Effector memory CD4-positive, alpha-beta T cell (primary cell): ENCODE measurements around the gene NPHS1.

ENCODE experiments used
- DNase-seq, 3 donors: peaks; one replicate each; pipeline ENCODE4 v3.0.0-alpha.2; 2020
- H3K27ac ChIP-seq: 2 replicates; pipeline ENCODE4 v1.7.0; 2013; ENCODE audit warnings: mild to moderate bottlenecking, low read length, moderate library complexity; ENCODE audit not compliant: insufficient read depth, poor library complexity, severe bottlenecking
- H3K27me3 ChIP-seq: replicated peaks from 2 replicates; pipeline ENCODE4 v1.7.0; 2013; ENCODE audit warnings: mild to moderate bottlenecking, low read length; ENCODE audit not compliant: insufficient read depth, control insufficient read depth, poor library complexity, severe bottlenecking
- H3K36me3 ChIP-seq: 2 replicates; pipeline ENCODE4 v1.7.0; 2013; ENCODE audit warnings: mild to moderate bottlenecking, low read length, moderate library complexity; ENCODE audit not compliant: control insufficient read depth, insufficient read depth
- H3K4me1 ChIP-seq: 2 replicates; pipeline ENCODE4 v1.7.0; 2013; ENCODE audit warnings: low read length, mild to moderate bottlenecking; ENCODE audit not compliant: control insufficient read depth, insufficient read depth, poor library complexity, severe bottlenecking
- H3K4me3 ChIP-seq: 2 replicates; pipeline ENCODE4 v1.7.0; 2013; ENCODE audit warnings: low read length, low read depth, mild to moderate bottlenecking; ENCODE audit not compliant: insufficient read depth, poor library complexity, severe bottlenecking
- H3K9me3 ChIP-seq: 2 replicates; pipeline ENCODE4 v1.7.0; 2013; ENCODE audit warnings: mild to moderate bottlenecking, low read length, moderate library complexity; ENCODE audit not compliant: control insufficient read depth

The NPHS1 gene

DNA sequence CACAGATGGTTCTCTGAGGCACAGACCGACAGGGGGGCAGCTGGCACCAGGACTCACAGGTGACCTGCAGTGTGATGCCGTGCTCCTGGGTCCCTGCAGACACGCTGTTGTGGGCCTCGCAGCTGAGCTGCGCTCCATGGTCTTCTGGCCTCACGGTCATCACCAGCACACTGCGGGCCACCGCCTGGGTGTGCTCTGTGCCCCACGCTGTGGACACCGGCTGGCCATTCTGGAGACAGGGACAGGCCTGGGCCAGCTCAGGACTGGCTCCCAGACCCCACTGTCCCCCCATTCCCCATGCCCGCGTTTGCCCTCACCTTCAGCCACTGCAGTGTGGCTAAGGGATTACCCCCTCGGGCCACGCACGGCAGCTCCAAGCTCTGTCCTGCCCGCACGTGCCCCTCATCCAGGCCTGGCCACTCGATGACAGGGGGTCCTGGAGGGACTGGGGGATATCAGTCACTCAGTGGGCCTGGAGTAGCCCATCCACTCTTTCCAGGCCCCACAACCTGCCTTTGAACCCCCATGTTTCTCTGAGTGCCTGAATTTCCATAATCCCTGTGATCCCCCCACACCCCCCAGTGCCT is 3.3 kb downstream of the NPHS1 start:
- Histone ChIP-seq H3K27ac (no peak overlapping the region), H3K9me3 (no peaks in the 10 kb centered on the region), H3K4me3 (no peak overlapping the region), H3K27me3 (peaks cover 44% of the 10 kb centered on the region), H3K36me3 (no peaks in the 10 kb centered on the region), H3K4me1 (peaks cover 10% of the 10 kb centered on the region)
- no peak for DNase-seq

DNA sequence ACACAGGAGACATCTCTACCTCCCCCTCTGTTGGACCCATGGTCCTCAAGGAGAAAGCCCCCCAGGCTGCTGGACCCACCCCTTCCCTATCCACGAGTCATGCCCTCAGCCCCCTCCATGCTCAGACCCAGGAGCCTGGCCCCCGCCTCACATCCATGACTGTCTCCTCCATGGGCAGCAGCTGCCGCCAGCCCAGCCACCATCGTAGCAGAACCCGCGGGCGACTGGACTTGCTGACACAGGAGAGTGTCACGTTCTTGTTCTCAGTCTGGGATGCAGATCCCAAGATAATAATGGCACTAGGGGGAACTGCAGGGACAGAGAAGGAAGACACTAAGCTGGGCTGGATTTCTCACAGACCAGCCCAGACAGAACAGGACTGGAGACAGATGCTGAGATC is 3.8 kb downstream of the NPHS1 start:
- Histone ChIP-seq H3K4me1 (peaks cover 10% of the 10 kb centered on the region), H3K36me3 (no peaks in the 10 kb centered on the region), H3K9me3 (no peaks in the 10 kb centered on the region), H3K27ac (no peak overlapping the region), H3K27me3 (peaks cover 47% of the 10 kb centered on the region), H3K4me3 (no peak overlapping the region)
- DNase-seq: no peak

DNA sequence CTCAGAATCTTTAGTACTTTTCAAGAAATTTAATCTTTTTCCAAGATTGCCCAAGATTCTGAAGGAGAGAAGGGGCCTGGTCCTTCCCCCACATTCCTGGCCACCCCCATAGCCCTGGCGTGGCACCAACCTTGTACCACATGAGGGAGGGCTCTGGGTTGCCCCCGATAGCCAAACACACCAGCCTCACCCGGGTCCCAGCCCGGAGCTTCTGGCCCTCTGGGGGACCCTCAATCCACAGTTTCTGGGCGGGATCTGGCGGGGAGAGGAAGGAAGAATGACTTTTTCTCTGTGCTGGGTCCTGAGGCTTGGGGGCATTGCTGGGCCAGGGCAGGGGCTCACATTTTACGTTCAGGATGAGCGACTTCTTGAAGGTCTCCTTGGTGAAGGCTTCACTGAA is 4.4 kb downstream of the NPHS1 start:
- DNase-seq: no peak
- H3K27me3 ChIP-seq: peaks cover 44% of the 10 kb centered on the region
- peaks cover 10% of the 10 kb centered on the region for H3K4me1 ChIP-seq
- H3K36me3 ChIP-seq: no peaks in the 10 kb centered on the region
- no peak overlapping the region for H3K27ac ChIP-seq
- H3K4me3 ChIP-seq: no peak overlapping the region
- no peaks in the 10 kb centered on the region for H3K9me3 ChIP-seq

DNA sequence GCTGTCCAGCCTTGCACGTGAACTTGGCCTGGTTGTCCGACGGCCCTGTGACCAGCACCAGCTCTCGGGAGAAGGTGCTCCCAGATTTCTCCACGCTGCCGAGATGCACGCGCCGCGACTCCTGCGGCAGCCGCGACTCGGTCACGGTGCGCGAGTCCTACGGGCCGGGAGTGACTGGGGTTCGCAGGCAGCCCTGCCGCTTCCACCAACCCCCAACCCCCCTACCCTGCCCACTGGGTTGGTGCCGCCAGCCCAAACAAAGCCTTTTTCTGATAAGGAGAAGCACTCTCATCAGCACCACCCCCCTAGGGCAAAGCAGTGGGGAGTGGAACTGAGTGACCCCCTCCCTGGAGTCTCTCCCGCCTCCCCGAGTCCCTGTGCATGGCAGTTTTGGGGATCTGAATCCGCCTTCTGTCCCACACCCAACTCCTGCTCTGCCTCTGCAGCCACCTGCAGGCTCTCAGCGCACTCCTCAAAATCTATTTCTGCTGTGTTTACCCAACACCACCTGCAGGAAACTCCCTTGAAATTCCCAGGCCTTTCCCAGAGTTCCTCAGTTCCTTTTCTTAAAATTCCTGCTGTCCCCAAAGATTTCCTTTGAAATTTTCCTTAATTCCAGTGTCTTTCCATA is 6.2 kb downstream of the NPHS1 start:
- no peaks in the 10 kb centered on the region for H3K36me3 ChIP-seq
- H3K4me1 ChIP-seq: peaks cover 10% of the 10 kb centered on the region
- H3K9me3 ChIP-seq: no peaks in the 10 kb centered on the region
- no peak overlapping the region for H3K4me3 ChIP-seq
- DNase-seq: no peak
- H3K27ac ChIP-seq: no peak overlapping the region
- H3K27me3 ChIP-seq: peaks cover 44% of the 10 kb centered on the region

DNA sequence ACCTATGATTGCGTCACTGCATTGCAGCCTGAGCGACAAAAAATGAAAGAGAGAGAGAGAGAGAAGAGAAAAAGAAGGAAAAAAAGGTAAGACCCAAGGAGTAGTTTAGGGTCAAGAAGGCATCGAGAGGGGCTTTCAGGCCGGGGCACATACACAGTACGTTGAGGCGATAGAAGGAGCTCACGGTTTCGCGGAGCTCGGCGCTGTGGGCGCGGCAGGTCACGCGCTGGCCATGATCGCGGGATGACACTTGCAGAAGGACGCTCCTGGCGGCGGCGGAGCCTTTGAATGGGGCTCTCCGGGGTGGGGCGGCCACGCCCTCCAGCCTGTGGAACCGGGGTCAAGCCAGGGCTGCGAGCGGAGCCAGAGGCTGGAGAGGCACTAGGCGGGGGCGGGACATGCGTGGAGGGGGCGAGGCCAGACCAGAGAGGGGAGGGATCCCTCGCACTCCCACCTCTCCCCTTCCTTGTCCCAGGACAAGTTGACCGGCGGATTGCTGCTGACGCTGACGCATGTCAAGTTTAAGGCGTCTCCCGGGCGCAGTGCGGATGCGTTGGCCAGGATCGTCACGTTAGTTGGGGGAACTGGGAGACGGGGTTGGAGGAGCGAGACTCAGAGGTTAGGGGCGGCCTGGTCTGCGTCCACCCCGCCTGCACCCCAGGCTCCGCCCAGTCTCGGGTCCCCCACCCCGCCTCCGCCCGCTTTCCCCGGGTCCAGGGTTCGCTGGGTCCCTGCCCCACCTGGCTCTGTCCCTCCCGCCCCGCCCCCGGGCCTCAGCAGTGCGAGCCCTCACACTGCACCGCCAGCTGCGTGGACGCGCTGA is 6.9 kb downstream of the NPHS1 start:
- no peak for DNase-seq
- Histone ChIP-seq H3K9me3 (no peaks in the 10 kb centered on the region), H3K27me3 (peaks cover 40% of the 10 kb centered on the region), H3K4me1 (peaks cover 10% of the 10 kb centered on the region), H3K36me3 (no peaks in the 10 kb centered on the region), H3K27ac (no peak overlapping the region), H3K4me3 (peak overlapping the region; percentile 17)

DNA sequence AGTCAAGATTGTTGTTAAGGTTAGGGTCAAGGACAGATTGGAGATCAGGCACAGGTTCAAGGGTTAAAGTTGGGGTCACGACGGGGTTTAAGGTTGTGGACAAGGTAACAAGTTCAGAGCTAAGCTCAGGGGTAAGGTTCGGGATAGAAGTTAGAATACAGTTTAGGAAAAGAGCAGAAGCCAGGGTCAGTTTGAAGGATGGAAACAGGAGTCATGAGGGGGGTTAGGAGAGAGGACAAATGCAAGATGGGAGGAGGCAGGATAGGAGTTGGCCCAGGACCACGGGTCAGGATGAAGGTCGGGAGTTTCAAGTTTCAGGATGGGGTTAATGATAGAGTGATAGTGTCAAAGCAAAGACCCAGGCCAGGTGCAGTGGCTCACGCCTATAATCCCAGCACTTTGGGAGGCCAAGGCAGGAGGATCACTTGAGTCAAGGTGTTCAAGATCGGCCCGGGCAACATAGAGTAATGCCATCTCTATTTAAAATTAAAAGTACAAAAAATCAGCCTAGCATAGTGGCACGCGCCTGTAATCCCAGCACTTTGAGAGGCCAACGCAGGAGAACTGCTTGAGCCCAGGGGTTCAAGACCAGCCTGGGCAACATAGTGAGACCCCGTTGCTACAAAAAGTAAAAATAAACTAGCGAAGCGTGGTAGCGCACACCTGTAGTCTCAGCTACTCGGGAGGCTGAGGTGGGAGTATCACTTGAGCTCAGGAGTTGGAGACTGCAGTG is 7.7 kb downstream of the NPHS1 start:
- no peak for DNase-seq
- Histone ChIP-seq H3K27ac (no peak overlapping the region), H3K36me3 (no peaks in the 10 kb centered on the region), H3K27me3 (peaks cover 40% of the 10 kb centered on the region), H3K4me3 (no peak overlapping the region), H3K9me3 (no peaks in the 10 kb centered on the region), H3K4me1 (peaks cover 10% of the 10 kb centered on the region)

DNA sequence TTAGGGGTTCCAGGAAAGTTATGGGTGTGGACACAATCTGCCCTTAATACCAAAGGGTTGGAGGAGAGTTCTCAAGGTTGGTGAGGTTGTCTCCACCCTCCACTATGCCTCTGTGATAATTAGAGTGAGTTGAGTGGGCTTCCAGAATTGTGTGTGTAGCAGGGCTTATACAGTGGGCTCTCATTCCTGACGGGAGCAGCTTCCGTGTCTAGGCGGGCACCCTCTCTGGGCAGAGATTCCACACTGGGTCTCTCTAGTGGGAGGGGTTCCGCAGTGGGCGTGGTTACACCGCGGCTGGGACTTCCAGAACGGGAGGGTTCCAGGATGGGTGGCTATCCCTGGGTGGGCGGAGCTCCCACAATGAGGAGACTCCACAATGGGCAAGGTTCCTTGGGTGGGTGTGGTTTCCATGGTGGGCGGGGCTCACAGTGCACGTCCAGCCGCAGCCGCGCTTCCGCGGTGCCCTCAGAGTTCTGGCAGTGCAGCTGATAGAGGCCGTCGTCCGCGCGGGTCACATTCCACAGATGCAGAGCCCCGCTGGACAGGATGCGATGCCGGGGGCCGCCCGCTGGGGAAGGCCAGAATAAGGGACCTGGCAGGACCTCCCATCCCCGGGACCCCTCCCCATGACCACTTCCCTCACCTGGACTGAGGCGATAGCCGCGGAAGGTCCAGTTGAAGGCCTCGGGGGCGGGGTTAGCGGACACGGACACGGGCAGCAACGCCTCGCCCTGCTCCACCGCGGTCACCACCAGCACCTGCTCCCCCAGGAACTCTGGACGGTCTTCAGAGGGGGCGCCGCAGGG is 8.4 kb downstream of the NPHS1 start:
- Histone ChIP-seq H3K36me3 (no peaks in the 10 kb centered on the region), H3K9me3 (no peaks in the 10 kb centered on the region), H3K27ac (no peak overlapping the region), H3K4me3 (no peak overlapping the region), H3K4me1 (peaks cover 10% of the 10 kb centered on the region), H3K27me3 (peaks cover 36% of the 10 kb centered on the region)
- no peak for DNase-seq

DNA sequence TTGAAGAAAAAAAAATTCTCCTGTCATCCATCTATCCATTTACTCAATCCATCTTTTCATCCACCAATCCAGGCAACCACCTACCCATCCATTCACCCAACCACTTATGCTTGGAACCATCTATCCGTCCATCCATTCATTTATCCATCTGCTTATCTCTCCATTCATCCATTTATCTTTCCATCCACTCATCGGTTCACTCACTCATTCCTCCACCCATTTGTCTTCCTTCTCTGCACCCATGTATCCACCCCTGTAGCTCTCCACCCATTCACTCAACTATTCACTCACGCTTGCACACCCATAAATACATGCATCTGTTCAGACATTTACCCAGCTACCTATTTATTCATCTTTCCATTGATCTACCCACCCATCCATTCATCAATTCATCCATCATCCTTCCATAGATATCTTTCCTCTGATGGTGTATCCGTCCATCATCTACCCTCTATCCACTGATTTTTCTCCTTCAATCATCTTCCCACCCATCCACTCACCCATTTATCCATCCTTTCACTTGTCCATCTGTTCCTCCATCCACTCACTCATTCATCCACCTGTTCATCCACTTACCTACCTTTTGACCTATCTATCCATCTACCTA is 9.5 kb downstream of the NPHS1 start:
- Histone ChIP-seq H3K9me3 (no peaks in the 10 kb centered on the region), H3K27ac (no peak overlapping the region), H3K4me3 (no peak overlapping the region), H3K36me3 (no peaks in the 10 kb centered on the region), H3K4me1 (peaks cover 10% of the 10 kb centered on the region), H3K27me3 (peaks cover 33% of the 10 kb centered on the region)
- no peak for DNase-seq

DNA sequence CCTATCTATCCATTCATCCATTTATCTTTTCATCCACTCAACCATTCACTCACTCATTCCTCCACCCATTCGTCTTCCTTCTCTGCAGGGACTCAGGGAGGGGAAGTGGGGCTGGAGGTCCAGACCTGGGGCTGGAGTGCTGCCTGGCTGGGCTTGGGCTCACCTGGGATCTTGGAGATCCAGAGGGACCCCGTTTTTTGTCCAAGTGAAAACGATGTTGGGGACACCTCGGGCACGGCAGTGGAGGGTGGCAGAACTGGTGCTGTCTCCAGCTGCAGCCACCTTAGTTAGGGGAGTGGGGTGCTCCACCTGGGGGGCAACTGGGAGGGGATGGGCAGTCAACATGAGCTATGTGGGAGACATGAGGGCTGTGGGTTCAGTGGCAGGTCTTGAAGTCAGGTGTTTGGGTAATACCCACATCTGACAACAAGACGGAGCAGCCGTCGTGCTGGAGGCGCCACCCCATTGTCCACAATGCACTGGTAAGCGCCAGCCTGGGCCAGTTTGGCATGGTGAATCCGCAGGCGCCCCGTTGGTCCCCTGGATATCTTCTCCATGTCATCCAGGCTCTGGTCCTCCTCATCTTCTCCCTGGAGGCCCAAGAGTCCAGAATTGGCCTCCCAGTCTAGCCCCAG is 10.2 kb downstream of the NPHS1 start:
- Histone ChIP-seq H3K27me3 (peaks cover 31% of the 10 kb centered on the region), H3K27ac (no peak overlapping the region), H3K36me3 (no peaks in the 10 kb centered on the region), H3K4me3 (no peak overlapping the region), H3K9me3 (no peaks in the 10 kb centered on the region), H3K4me1 (peaks cover 10% of the 10 kb centered on the region)
- no peak for DNase-seq
